K562 (cell line): ENCODE data around the gene SOCS6. TPM values are rescaled to one million over a fixed set of nuclear protein-coding genes. Genes with fewer than 3 reads are reported as not detected.

Experiments
- ETV1 ChIP-seq: fragments of 450-650 bp; conservative IDR thresholded peaks from 2 replicates; pipeline ENCODE4 v1.6.1; 2016; ENCODE audit warnings: missing genetic modification characterization, control low read depth, low read depth, missing compliant biosample characterization
- GABPA ChIP-seq: fragments of 200-800 bp; sonication (Bioruptor generic); conservative IDR thresholded peaks from 2 replicates; pipeline ENCODE4 v1.6.1; 2016; ENCODE audit warnings: low read depth, missing genetic modification characterization, missing compliant biosample characterization
- HDAC2 ChIP-seq: fragments of 450-650 bp; IDR thresholded peaks from 2 replicates; pipeline ENCODE4 v1.6.1; 2016; ENCODE audit warnings: mild to moderate bottlenecking
- HMG20A ChIP-seq: fragments of 450-650 bp; formaldehyde crosslinking; conservative IDR thresholded peaks from 2 replicates; pipeline ENCODE4 v1.4.0; 2020; ENCODE audit warnings: mild to moderate bottlenecking, mixed read lengths
- HMG20B ChIP-seq: fragments of 250-450 bp; sonication (Bioruptor Pico); IDR thresholded peaks from 2 replicates; pipeline ENCODE4 v1.5.0; 2021; ENCODE audit warnings: mild to moderate bottlenecking
- SOX6 ChIP-seq: fragments of 450-650 bp; IDR thresholded peaks from 2 replicates; pipeline ENCODE4 v1.6.1; 2014; ENCODE audit warnings: mild to moderate bottlenecking
- ZFX ChIP-seq: sonication (generic); formaldehyde crosslinking; IDR thresholded peaks from 2 replicates; pipeline ENCODE4 v1.8.0; 2022; ENCODE audit warnings: mild to moderate bottlenecking, missing genetic modification reagents, moderate library complexity
- ZNF79 ChIP-seq: fragments of 250-450 bp; sonication (Bioruptor Pico); IDR thresholded peaks from 2 replicates; pipeline ENCODE4 v1.4.0; 2020; ENCODE audit warnings: low read depth, mild to moderate bottlenecking, moderate library complexity
- polyA plus RNA-seq, 8 experiments: library from polyadenylated mRNA; depleted of rRNA in 4 of 8; stranded (reverse) in 5 of 8; unstranded in 3 of 8; fragments of >200 nt; fragmentation: Nextera tagmentation in 2 of 8; fragmentation: Illumina TruSeq in 1 of 8; extraction: Ambion mirVana in 2 of 8; extraction: Trizol in 1 of 8; gene quantifications; 2 replicates each; pipeline versions ENCODE4 v1.2.1 to v1.2.3, GENCODE V29; 2011 to 2014; ENCODE audit warnings: inconsistent platforms in 1 of 8, missing spikeins in 1 of 8
- total RNA-seq, 7 experiments: library from RNA; depleted of rRNA in 6 of 7; stranded (reverse); fragments of >200 nt in 6 of 7; fragmentation: Illumina TruSeq in 2 of 7; extraction: Trizol in 2 of 7; gene quantifications; 2 replicates each; pipeline versions ENCODE4 v1.2.1 to v1.2.3, GENCODE V29; 2011 to 2021; ENCODE audit warnings: low replicate concordance in 1 of 7
- TF ChIP-seq, protein P1 (sequence below), 2 experiments: fragments of 450-650 bp in 1 of 2; sonication (generic) in 1 of 2; formaldehyde crosslinking in 1 of 2; IDR thresholded peaks; 2 replicates each; pipeline versions ENCODE4 v1.7.1 to v1.9.0; 2016 to 2022; ENCODE audit warnings: inconsistent platforms in 1 of 2, mild to moderate bottlenecking in 1 of 2, missing genetic modification reagents in 1 of 2
- TF ChIP-seq, protein P2 (sequence below), 2 experiments: IDR thresholded peaks; 2 replicates each; pipeline ENCODE4 v1.6.1; 2012; ENCODE audit warnings: improper control_type of control experiment in 2 of 2, low read depth in 2 of 2, low read length in 2 of 2, borderline replicate concordance in 1 of 2

The SOCS6 gene
- total and polyA plus RNA-seq, 9 of the 15 experiments (the other 6 are each of a cell fraction or from before 2014, with no cell fraction given), result 2.5 to 7.1 (median 5.6) TPM

- peak; percentile 31; the same call in 1 of the 2 replicates for TF ChIP-seq GABPA (tag)
- TF ChIP-seq ETV1, result peak; percentile 55
- TF ChIP-seq, protein P1, sequence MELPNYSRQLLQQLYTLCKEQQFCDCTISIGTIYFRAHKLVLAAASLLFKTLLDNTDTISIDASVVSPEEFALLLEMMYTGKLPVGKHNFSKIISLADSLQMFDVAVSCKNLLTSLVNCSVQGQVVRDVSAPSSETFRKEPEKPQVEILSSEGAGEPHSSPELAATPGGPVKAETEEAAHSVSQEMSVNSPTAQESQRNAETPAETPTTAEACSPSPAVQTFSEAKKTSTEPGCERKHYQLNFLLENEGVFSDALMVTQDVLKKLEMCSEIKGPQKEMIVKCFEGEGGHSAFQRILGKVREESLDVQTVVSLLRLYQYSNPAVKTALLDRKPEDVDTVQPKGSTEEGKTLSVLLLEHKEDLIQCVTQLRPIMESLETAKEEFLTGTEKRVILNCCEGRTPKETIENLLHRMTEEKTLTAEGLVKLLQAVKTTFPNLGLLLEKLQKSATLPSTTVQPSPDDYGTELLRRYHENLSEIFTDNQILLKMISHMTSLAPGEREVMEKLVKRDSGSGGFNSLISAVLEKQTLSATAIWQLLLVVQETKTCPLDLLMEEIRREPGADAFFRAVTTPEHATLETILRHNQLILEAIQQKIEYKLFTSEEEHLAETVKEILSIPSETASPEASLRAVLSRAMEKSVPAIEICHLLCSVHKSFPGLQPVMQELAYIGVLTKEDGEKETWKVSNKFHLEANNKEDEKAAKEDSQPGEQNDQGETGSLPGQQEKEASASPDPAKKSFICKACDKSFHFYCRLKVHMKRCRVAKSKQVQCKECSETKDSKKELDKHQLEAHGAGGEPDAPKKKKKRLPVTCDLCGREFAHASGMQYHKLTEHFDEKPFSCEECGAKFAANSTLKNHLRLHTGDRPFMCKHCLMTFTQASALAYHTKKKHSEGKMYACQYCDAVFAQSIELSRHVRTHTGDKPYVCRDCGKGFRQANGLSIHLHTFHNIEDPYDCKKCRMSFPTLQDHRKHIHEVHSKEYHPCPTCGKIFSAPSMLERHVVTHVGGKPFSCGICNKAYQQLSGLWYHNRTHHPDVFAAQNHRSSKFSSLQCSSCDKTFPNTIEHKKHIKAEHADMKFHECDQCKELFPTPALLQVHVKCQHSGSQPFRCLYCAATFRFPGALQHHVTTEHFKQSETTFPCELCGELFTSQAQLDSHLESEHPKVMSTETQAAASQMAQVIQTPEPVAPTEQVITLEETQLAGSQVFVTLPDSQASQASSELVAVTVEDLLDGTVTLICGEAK (IDR thresholded peaks at IDR 0.05), result 0 out of 2 replicates have a peak, but pooled peaks have one; percentile 24
- TF ChIP-seq, protein P1 (CRISPR knock-in tag; IDR thresholded peaks at IDR 0.05), result no peak
- peak; percentile 55 for TF ChIP-seq ZFX
- no peak for TF ChIP-seq ZNF79 (CRISPR knock-in tag)
- no peak for TF ChIP-seq HMG20B
- TF ChIP-seq HMG20A, result no peak
- no peak for TF ChIP-seq HDAC2
- TF ChIP-seq, protein P2, sequence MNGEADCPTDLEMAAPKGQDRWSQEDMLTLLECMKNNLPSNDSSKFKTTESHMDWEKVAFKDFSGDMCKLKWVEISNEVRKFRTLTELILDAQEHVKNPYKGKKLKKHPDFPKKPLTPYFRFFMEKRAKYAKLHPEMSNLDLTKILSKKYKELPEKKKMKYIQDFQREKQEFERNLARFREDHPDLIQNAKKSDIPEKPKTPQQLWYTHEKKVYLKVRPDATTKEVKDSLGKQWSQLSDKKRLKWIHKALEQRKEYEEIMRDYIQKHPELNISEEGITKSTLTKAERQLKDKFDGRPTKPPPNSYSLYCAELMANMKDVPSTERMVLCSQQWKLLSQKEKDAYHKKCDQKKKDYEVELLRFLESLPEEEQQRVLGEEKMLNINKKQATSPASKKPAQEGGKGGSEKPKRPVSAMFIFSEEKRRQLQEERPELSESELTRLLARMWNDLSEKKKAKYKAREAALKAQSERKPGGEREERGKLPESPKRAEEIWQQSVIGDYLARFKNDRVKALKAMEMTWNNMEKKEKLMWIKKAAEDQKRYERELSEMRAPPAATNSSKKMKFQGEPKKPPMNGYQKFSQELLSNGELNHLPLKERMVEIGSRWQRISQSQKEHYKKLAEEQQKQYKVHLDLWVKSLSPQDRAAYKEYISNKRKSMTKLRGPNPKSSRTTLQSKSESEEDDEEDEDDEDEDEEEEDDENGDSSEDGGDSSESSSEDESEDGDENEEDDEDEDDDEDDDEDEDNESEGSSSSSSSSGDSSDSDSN (IDR thresholded peaks at IDR 0.05; ENCODE audit: borderline replicate concordance in 1 of 2, low read depth in 2 of 2, low read length in 2 of 2), result 0 out of 4 replicates have a peak, but pooled peaks of 1 of the 2 experiments have one; percentile 62
- TF ChIP-seq SOX6, result no peak
These were observed 7.4 kb downstream of the SOCS6 start (continued) for GRCh38 chr18:70296289-70296688.
